ENCODE measurements around the gene F11R.
A peak's percentile ranks its signal among the peaks of the same experiment; 100 is the strongest.
"Not testable (repeated sequence)": the region's sequence is repeated elsewhere in the genome, so short reads cannot be mapped to it uniquely, and the experiment has no call there.

F11R gene

DNA sequence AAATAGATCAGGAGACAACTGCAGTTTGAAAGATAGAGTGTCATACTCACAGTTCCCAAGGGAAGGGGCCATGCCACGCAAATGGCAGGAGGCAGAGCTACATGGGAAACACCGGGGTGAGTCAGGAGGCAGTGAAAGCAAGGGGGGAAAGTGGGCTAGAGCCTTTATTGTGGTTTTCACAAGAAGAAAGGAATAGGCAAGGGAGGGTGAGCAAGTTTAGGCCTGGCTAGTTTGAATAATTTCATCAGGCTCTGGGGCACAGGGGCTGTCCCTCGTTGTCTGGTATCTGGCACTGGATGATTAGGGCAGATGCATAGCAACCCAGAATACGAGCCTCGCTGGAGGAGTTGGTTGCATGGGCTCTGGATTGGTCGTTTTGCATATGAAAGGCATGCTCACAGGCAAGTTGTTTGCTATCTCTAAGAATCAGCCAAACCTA is 49.3 kb downstream of the F11R start:
- DNase-seq (ENCODE audit: low spot score): no peak

DNA sequence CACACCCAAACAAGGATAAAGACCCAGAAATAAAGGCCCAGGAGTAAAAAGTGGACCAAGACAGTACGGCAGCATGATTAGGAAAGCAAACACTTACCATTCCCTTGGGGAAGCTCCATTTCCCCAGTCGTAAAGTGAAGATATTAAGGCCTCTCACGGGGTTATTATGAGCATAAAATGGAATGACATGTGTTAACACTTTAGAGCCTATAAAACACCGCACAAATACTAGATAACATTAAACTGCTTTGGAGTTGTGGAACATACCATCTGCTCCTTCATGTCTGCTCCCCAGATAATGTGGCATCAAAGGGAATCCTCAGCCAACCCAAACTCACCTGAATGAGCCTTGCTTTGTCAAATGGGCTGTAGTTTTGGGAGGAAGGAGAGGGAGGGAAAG is 57.4 kb downstream of the F11R start:
- no peak for DNase-seq (ENCODE audit: low spot score)

DNA sequence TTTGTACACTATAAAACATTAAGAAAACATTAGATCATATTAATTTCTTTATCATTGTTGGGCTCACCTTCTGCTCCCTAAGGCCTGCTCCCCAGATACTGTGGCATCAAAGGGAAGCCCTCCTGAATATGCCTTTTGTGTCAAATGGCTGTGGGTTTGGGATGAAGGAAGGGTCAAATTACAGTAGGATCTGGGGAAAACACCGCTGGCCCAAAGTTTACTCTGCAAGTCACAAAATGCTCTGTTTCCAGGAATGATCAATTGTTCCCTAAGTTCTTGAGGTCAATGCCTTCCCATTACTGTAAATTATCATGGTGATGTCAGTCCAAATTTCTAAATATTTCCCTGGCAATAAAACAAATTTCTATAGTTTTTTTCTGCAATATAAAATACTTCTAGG is 59.5 kb downstream of the F11R start:
- DNase-seq (ENCODE audit: low spot score): no peak

DNA sequence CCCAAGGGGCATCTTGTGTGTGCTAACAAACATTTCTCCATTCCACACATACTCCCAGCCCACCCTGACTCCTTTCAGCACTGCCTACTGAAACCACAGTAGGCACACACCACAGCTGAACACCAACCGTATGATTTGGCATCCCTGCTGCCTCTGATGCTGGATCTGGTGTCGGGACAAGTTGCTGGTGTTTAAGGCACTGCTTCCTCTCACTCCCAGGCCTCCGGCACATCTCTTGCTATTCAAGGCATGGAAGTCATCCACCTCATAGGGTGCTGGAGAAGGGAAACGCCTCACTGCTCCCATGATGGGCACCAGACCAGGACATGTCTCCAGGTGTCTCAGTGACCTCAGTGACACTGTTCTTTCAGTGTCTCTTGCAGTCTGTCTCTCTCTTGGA is 64.0 kb downstream of the F11R start:
- DNase-seq (ENCODE audit: low spot score): no peak

DNA sequence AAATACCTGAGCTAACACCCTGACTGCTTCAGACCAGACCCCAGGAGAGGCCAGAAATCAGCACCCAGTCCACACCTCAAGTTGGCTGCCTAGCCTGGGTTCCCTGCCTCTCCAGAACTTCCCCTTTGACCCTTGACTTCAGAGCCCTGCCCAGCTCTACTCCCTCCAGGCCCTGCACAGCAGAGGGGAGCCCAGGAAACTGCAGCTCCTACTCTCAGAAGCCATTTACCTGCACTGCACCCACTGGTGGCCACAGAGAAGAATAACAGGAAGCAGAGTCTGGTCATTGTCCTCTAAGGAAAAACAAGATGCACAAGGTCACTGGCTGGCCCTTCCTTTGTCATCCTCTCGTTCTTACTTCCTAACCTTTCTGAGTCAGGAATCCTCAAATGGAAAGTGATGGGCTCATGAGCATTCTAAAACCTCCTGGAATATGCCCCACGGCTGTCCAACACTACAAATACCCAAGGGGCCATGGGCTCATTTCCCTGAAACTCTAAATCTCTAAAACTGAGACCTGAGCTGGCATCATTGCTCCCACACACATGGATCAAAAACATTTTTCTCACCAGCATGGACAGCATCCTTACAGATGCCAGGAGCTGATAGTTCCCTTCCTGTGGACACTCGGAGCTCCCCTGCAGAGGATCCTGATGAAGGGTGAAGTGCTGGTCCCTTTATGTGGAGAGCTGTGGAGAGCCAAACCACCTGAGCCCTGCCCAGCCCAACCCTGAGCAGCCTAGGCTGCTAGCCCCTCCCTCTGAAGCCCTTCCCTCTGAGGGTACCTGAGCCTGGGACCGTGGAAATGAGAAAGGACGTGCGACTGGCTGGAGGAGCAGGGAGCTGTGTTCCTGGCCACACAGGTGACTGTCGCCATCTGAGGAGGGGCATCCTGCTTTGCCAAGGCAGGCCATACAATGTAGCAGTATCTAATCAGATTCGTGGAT is 66.5 kb downstream of the F11R start, which contains the start of gene ITLN2:
Gene ITLN2 (minus strand): TSS at position 652 of the 947 bp plus-strand sequence. CDS start 68 bp downstream, at position 584.
- DNase-seq (ENCODE audit: low spot score): peak; percentile 52

DNA sequence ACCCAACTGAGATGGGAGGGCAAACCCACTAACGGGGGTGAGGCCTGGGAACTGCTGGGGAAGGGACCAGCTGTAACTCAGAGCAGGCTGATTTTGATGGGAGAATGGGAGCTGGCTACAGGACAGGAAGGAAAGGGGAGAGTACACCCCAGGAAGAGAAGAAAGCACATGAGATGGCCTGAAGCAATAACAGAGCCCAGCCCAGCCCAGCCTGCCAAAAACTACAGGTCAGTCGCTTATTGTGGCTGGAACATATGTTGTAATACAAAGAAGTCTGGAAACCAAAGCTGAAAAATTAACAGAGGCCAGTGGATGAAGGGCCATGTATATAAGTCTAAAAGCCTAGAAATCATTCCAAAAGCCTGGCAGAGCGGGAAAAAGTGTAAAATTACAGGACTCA is 67.9 kb downstream of the F11R start:
- DNase-seq (ENCODE audit: low spot score): no peak

DNA sequence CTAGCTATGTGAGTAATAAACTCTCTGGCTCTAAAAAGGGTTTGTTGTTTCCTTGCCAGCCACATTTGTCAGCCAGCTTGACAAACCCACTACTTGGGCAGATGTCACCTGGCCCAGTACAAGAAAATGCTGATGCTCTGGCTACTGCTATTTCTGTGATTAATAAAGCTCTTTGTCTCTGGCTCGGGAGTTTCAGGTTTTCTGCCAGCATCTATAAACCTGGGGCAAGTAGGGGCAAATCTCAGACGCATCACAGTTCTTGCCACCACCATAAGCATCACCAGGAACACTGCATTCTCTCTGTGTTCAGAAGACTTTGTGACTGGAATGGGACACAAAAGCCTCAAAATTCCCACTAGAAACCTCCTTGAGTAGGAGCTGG is 68.8 kb downstream of the F11R start:
- DNase-seq (ENCODE audit: low spot score): no peak

DNA sequence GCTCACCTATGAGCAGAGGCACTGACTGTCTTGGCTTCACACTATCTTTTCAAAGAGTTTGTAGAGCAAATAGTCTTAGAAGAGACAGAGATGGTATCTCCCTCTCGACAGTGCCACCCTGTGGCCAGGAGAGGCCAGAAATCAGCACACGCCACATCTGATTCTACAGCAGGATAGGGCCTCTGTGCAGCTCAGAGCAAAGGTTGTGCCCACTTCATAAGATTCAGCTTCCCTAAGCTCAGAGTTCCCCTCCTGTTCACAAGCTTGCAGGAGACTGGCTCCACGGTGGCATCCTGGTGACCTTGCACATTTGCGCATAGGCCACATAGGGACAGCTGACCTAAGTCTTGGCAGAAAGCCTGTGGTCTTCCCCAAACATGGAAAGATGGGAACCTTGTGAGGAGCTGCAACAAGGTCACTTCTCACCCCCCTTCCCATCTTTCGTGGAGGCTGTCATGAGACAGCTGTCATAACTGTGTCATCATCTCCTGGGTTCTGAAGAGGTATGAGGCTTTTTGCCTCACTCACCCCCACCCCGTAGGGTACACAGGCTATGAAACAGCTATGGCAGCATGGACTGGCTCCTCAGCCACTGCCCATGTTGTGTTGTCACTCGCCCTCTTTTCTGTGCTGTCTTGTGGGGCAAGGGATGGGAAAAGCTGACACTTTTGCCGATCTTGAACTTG is 69.4 kb downstream of the F11R start:
- peak; percentile 70 for DNase-seq (ENCODE audit: low spot score)

DNA sequence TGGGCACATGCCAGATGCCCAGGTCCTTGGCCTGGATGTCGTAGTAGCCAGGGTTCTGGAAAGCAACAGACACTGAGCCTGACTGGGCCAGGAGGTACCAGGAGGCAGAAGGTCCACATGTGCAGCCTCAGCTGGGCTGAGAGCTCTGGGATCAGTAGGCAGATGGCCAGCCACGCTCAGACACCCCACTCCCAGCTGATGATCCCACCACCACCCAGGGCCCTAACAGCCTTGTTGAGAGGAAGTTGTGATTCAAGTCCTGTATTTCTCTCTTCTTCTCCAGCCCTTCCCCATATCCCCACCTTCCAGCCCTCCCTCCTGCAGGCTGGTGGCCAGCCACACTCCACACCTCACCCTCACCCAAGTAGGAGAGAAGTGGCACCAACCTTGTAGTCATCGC is 70.3 kb downstream of the F11R start:
- no peak for DNase-seq (ENCODE audit: low spot score)

DNA sequence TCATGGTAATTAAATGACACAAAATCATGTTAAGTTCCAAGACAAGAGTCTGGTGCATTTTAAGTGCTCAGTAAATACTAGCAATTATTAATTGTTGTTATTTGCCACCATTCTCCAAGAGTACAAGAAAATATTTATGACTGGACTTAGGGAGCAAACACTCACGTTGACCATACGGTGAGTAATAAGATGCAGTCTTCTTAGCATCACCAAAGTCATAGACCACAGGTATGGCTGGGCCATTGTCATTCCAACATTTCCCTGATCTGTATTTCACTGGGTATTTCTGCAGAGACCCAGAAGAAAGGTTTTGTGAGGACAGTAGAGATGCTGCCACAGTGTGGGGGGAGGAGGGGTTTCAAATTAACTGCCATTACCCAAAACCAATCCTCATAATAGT is 71.1 kb downstream of the F11R start:
- no peak for DNase-seq (ENCODE audit: low spot score)

DNA sequence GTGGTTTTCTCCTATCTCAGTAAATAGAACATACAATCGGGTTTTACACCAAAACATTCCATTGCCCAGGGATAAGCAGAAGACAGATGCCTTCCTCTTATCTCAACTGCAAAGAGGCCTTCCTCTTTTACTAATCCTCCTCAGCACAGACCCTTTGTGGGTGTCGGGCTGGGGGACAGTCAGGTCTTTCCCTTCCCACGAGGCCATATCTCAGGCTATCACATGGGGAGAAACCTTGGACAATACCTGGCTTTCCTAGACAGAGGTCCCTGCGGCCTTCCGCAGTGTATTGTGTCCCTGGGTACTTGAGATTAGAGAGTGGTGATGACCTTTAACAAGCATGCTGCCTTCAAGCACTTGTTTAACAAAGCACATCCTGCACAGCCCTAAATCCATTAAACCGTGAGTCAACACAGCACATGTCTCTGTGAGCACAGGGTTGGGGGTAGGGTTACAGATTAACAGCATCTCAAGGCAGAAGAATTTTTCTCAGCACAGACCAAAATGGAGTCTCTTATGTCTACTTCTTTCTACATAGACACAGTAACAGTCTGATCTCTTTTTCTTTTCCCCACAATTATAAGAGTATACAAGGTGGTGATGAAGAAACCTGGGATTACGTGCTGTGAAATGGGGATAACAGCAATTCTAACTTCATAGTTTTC is 71.6 kb downstream of the F11R start:
- DNase-seq (ENCODE audit: low spot score): not testable (repeated sequence)

DNA sequence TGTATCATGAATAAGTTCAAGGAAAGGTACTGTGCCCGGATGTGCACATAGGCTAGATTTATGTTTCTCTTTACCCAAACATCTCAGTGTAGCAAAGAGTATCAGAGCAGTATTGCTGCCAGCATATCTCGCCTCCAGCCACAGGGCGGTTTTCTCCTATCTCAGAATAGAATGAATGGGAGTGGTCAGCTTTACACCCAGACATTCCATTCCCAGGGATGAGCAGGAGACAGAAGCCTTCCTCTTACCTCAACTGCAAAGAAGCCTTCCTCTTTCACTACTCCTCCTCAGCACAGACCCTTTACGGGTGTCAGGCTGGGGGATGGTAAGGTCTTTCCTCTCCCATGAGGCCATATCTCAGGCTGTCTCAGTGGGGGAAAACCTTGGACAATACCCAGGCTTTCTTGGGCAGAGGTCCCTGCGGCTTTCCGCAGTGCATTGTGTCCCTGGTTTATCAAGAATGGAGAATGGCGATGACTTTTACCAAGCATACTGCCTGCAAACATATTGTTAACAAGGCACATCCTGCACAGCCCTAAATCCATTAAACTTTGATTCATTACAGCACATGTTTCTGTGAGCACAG is 73.7 kb downstream of the F11R start:
- not testable (repeated sequence) for DNase-seq (ENCODE audit: low spot score)

DNA sequence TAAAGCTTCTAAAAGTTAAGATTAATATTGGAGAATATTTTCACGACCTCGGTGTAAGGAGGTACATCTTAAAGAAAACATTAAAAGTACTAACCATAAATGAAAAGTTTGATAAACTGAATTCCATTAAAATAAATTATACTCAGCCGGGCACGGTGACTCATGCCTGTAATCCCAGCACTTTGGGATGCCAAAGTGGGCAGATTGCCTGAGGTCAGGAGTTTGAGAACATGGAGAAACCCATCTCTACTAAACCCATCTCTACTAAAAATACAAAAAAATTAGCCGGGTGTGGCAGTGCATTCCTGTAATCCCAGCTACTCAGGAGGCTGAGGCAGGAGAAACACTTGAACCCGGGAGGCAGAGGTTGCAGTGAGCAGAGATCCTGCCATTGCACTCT is 75.1 kb downstream of the F11R start:
- DNase-seq (ENCODE audit: low spot score): not testable (repeated sequence)
